Colonic mucosa (tissue), 4 donors: ENCODE data around the gene CCDC175. TPM values are rescaled to one million over a fixed set of nuclear protein-coding genes. Genes with fewer than 3 reads are reported as not detected.

ENCODE experiments used
- DNase-seq: peaks from one replicate; pipeline ENCODE4 v3.0.0-alpha.2; 2020
- H3K27ac ChIP-seq: fragments of 200-600 bp; one replicate; pipeline ENCODE4 v1.8.0; 2021
- H3K27me3 ChIP-seq: fragments of 200-600 bp; one replicate; pipeline ENCODE4 v1.8.0; 2021
- H3K36me3 ChIP-seq: fragments of 200-600 bp; one replicate; pipeline ENCODE4 v1.8.0; 2021
- H3K4me1 ChIP-seq: fragments of 200-600 bp; one replicate; pipeline ENCODE4 v1.8.0; 2021; ENCODE audit warnings: mild to moderate bottlenecking
- H3K4me3 ChIP-seq: fragments of 200-600 bp; one replicate; pipeline ENCODE4 v1.8.0; 2021
- H3K9ac ChIP-seq, 2 donors: one replicate each; pipeline ENCODE4 v1.7.0; 2013; ENCODE audit warnings: control low read depth in 2 of 2, low read depth in 2 of 2, low read length in 2 of 2
- H3K9me3 ChIP-seq: fragments of 200-600 bp; one replicate; pipeline ENCODE4 v1.8.0; 2021
- CTCF ChIP-seq: fragments of 200-600 bp; IDR thresholded peaks from one replicate; pipeline ENCODE4 v1.8.0; 2022; ENCODE audit warnings: antibody characterized with exemption, mild to moderate bottlenecking
- intact Hi-C: fragments of 100-400 bp; cut with DNase I; formaldehyde crosslinking; loops from one replicate; pipeline ENCODE4 v1.14.1; 2022
- total RNA-seq, 2 donors: library from RNA; stranded (reverse); fragmentation: NEBNext Ultra II Directional in 1 of 2; extraction: Animal tissue kit (Norgen Biotek cat#: 25700) in 1 of 2; gene quantifications; one replicate each; pipeline ENCODE4 v1.2.1, GENCODE V29; 2021
- donor health status: healthy.
- donor health status: DM: no; HTN: no; CAD: no.
- donor health status: DM: no; HTN: no; CAD: no.

The CCDC175 gene
- total RNA-seq, 2 donors from 2014 or later, result 0.27 to 0.32 TPM

GRCh38 chr14:59510001-59510400 is 66.6 kb downstream of the CCDC175 start:
- no peak overlapping the region for H3K4me3 ChIP-seq
- intact Hi-C loops, result no loop called here
- H3K9me3 ChIP-seq, result no peaks in the 10 kb centered on the region
- H3K9ac ChIP-seq, result no peak overlapping the region
- no peak for TF ChIP-seq CTCF
- H3K36me3 ChIP-seq, result no peaks in the 10 kb centered on the region
- no peaks in the 10 kb centered on the region for H3K4me1 ChIP-seq
- H3K27ac ChIP-seq, result no peak overlapping the region
- H3K27me3 ChIP-seq, result no peaks in the 10 kb centered on the region
- DNase-seq, result no peak

- Histone ChIP-seq H3K9me3 (no peaks in the 10 kb centered on the region), H3K27me3 (no peaks in the 10 kb centered on the region), H3K9ac (no peak overlapping the region), H3K36me3 (no peaks in the 10 kb centered on the region), H3K4me3 (no peak overlapping the region), H3K27ac (no peak overlapping the region), H3K4me1 (no peaks in the 10 kb centered on the region)
- no peak for DNase-seq
- TF ChIP-seq CTCF, result no peak
- intact Hi-C loops, result loop anchor here (5.0 kb wide), 1 partner anchor 63 kb away; no protein-coding TSS in a partner anchor
Measured at GRCh38 chr14:59509101-59509500, 67.5 kb downstream of the CCDC175 start.

GRCh38 chr14:59507752-59508103 is 68.9 kb downstream of the CCDC175 start:
- Histone ChIP-seq H3K9ac (no peak overlapping the region), H3K27ac (no peak overlapping the region), H3K9me3 (no peaks in the 10 kb centered on the region), H3K27me3 (no peaks in the 10 kb centered on the region), H3K4me3 (no peak overlapping the region), H3K4me1 (no peaks in the 10 kb centered on the region), H3K36me3 (no peaks in the 10 kb centered on the region)
- TF ChIP-seq CTCF, result no peak
- intact Hi-C loops, result loop anchor here (5.0 kb wide), 1 partner anchor 65 kb away; no protein-coding TSS in a partner anchor
- no peak for DNase-seq

- H3K27me3 ChIP-seq, result no peaks in the 10 kb centered on the region
- H3K27ac ChIP-seq, result no peak overlapping the region
- TF ChIP-seq CTCF, result peak; percentile 94
- intact Hi-C loops, result loop anchor here (5.0 kb wide), 1 partner anchor 65 kb away; no protein-coding TSS in a partner anchor
- no peak overlapping the region for H3K9ac ChIP-seq
- H3K9me3 ChIP-seq, result no peaks in the 10 kb centered on the region
- no peak overlapping the region for H3K4me3 ChIP-seq
- DNase-seq, result peak; percentile 89
- no peaks in the 10 kb centered on the region for H3K36me3 ChIP-seq
- no peaks in the 10 kb centered on the region for H3K4me1 ChIP-seq
Measured at GRCh38 chr14:59507063-59507751, 69.4 kb downstream of the CCDC175 start.

GRCh38 chr14:59503256-59503655 is 73.4 kb downstream of the CCDC175 start:
- Histone ChIP-seq H3K4me1 (no peaks in the 10 kb centered on the region), H3K27me3 (no peaks in the 10 kb centered on the region), H3K36me3 (no peaks in the 10 kb centered on the region), H3K9me3 (no peaks in the 10 kb centered on the region), H3K4me3 (no peak overlapping the region), H3K9ac (no peak overlapping the region), H3K27ac (no peak overlapping the region)
- no peak for TF ChIP-seq CTCF
- no peak for DNase-seq
- intact Hi-C loops, result no loop called here
